WTC11 (cell line): ENCODE measurements around the gene GPC6.

Experiments used
- CTCF ChIP-seq: fragments of 200-600 bp; IDR thresholded peaks from 2 replicates; pipeline ENCODE4 v1.8.0; 2022; ENCODE audit warnings: antibody characterized with exemption
- ELF4 ChIP-seq: sonication (generic); formaldehyde crosslinking; IDR thresholded peaks from 2 replicates; pipeline ENCODE4 v1.8.1; 2022; ENCODE audit warnings: low read depth, mild to moderate bottlenecking, moderate library complexity, missing genetic modification reagents
- ESRRA ChIP-seq: sonication (generic); formaldehyde crosslinking; IDR thresholded peaks from 2 replicates; pipeline ENCODE4 v1.8.1; 2022; ENCODE audit warnings: mild to moderate bottlenecking, missing genetic modification reagents, borderline replicate concordance
- FOXP1 ChIP-seq: sonication (generic); formaldehyde crosslinking; IDR thresholded peaks from 2 replicates; pipeline ENCODE4 v1.8.0; 2022; ENCODE audit warnings: missing genetic modification reagents, mild to moderate bottlenecking, moderate library complexity, borderline replicate concordance
- FOXP4 ChIP-seq: sonication (generic); formaldehyde crosslinking; IDR thresholded peaks from 2 replicates; pipeline ENCODE4 v1.8.0; 2022; ENCODE audit warnings: mild to moderate bottlenecking, missing genetic modification reagents
- IRF1 ChIP-seq: sonication (generic); formaldehyde crosslinking; IDR thresholded peaks from 2 replicates; pipeline ENCODE4 v1.8.0; 2023; ENCODE audit warnings: missing genetic modification reagents
- PREB ChIP-seq: sonication (generic); formaldehyde crosslinking; IDR thresholded peaks from 2 replicates; pipeline ENCODE4 v1.8.1; 2022; ENCODE audit warnings: mild to moderate bottlenecking, missing genetic modification reagents, moderate library complexity, borderline replicate concordance
- TCF7 ChIP-seq: sonication (generic); formaldehyde crosslinking; IDR thresholded peaks from 2 replicates; pipeline ENCODE4 v1.8.0; 2022; ENCODE audit warnings: mild to moderate bottlenecking, low read depth, missing genetic modification reagents, moderate library complexity
- TEAD4 ChIP-seq: sonication (generic); formaldehyde crosslinking; IDR thresholded peaks from 2 replicates; pipeline ENCODE4 v1.8.0; 2022; ENCODE audit warnings: mild to moderate bottlenecking, missing genetic modification reagents
- USF2 ChIP-seq: sonication (generic); formaldehyde crosslinking; IDR thresholded peaks from 2 replicates; pipeline ENCODE4 v1.8.1; 2023; ENCODE audit warnings: mild to moderate bottlenecking, missing genetic modification reagents, moderate library complexity
- ZBTB21 ChIP-seq: sonication (generic); formaldehyde crosslinking; IDR thresholded peaks from 2 replicates; pipeline ENCODE4 v1.8.1; 2023; ENCODE audit warnings: mild to moderate bottlenecking, missing genetic modification reagents, borderline replicate concordance
- TF ChIP-seq, protein P1 (sequence below): sonication (generic); formaldehyde crosslinking; conservative IDR thresholded peaks from 2 replicates; pipeline ENCODE4 v1.8.1; 2022; ENCODE audit warnings: mild to moderate bottlenecking, missing genetic modification reagents

- TF ChIP-seq, protein P1, sequence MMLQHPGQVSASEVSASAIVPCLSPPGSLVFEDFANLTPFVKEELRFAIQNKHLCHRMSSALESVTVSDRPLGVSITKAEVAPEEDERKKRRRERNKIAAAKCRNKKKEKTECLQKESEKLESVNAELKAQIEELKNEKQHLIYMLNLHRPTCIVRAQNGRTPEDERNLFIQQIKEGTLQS (CRISPR knock-in tag) = no peak
- TF ChIP-seq TCF7 (CRISPR knock-in tag) (no peak), FOXP4 (CRISPR knock-in tag) (no peak), CTCF (no peak), ELF4 (no peak), PREB (CRISPR knock-in tag) (no peak), USF2 (no peak), IRF1 (no peak), ZBTB21 (no peak), ESRRA (CRISPR knock-in tag) (no peak), FOXP1 (CRISPR knock-in tag) (no peak), TEAD4 (CRISPR knock-in tag) (no peak)
Observed at GRCh38 chr13:94172416-94172815, 945.8 kb downstream of the GPC6 start.
